HK-2 (cell line): ENCODE measurements around the gene SEC61B.
"Not testable (repeated sequence)": the region's sequence is repeated elsewhere in the genome, so short reads cannot be mapped to it uniquely, and the experiment has no call there.

Experiments
- DNase-seq: peaks from one replicate; pipeline ENCODE4 v3.0.0-alpha.2; 2018; ENCODE audit not compliant: unreplicated experiment

Gene SEC61B

GRCh38 chr9:99237849-99238248 is 15.8 kb downstream of the SEC61B start:
- DNase-seq, result not testable (repeated sequence)

GRCh38 chr9:99238331-99238730 is 16.2 kb downstream of the SEC61B start:
- no peak for DNase-seq

GRCh38 chr9:99239341-99240060 is 17.4 kb downstream of the SEC61B start:
- peak; percentile 7 for DNase-seq

GRCh38 chr9:99241106-99241505 is 19.0 kb downstream of the SEC61B start:
- DNase-seq, result no peak

- DNase-seq, result no peak
These were observed 22.5 kb downstream of the SEC61B start for GRCh38 chr9:99244344-99245260.

GRCh38 chr9:99249619-99250018 is 27.5 kb downstream of the SEC61B start:
- peak; percentile 25 for DNase-seq

GRCh38 chr9:99251157-99251556 is 29.1 kb downstream of the SEC61B start:
- no peak for DNase-seq

GRCh38 chr9:99253134-99253533 is 31.1 kb downstream of the SEC61B start:
- no peak for DNase-seq

GRCh38 chr9:99253772-99254431 is 31.8 kb downstream of the SEC61B start:
- peak; percentile 22 for DNase-seq

GRCh38 chr9:99255651-99256050 is 33.6 kb downstream of the SEC61B start:
- no peak for DNase-seq

- DNase-seq, result no peak
These were observed 35.8 kb downstream of the SEC61B start for GRCh38 chr9:99257723-99258389.

GRCh38 chr9:99259231-99259918 is 37.3 kb downstream of the SEC61B start:
- peak; percentile 57 for DNase-seq

GRCh38 chr9:99261923-99262322 is 39.8 kb downstream of the SEC61B start:
- DNase-seq, result no peak

- DNase-seq, result no peak
These were observed 40.9 kb downstream of the SEC61B start for GRCh38 chr9:99262949-99263418.

- DNase-seq, result peak; percentile 15
These were observed 42.1 kb downstream of the SEC61B start for GRCh38 chr9:99264070-99264680.

- no peak for DNase-seq
These were observed 43.6 kb downstream of the SEC61B start for GRCh38 chr9:99265691-99266090.

GRCh38 chr9:99266255-99267023 is 44.4 kb downstream of the SEC61B start:
- peak; percentile 63 for DNase-seq

GRCh38 chr9:99269416-99269815 is 47.3 kb downstream of the SEC61B start:
- DNase-seq, result no peak

GRCh38 chr9:99270491-99270890 is 48.4 kb downstream of the SEC61B start:
- DNase-seq, result no peak

- no peak for DNase-seq
These were observed 50.8 kb downstream of the SEC61B start for GRCh38 chr9:99272836-99273235.
